ENCODE results near the gene OAF. TPM values are rescaled to one million over a fixed set of nuclear protein-coding genes. Genes with fewer than 3 reads are reported as not detected.
"Not testable (repeated sequence)": the region's sequence is repeated elsewhere in the genome, so short reads cannot be mapped to it uniquely, and the experiment has no call there.

OAF gene
- total RNA-seq, 2 donors from 2014 or later = 0.57 to 2.3 TPM

DNA sequence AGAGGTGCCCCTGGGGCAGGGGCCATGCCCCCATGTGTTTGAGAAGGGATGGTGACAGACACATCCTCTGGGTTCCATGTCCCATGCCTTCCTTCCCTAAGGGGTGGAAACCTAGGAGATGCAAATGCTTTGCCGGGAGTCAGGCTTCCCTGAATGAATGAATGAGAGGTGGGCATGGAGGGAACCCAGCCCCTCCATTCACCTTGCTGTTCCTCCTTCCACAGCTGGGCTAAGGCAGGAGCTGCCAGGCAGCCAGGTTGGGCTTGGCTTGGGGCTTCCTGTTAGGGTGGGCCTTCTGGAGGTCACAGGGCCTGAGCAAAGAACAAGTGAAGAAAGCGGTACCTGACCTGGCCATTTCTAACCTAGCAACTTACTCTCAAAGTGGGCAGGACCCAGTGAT, 30.0 kb downstream of the OAF start:
- Mint-ChIP-seq H3K27ac (no peak overlapping the region), H3K36me3 (no peaks in the 10 kb centered on the region), H3K9me3 (no peaks in the 10 kb centered on the region)
- ATAC-seq = no peak
- no peak for DNase-seq (ENCODE audit: low spot score in 2 of 2)

DNA sequence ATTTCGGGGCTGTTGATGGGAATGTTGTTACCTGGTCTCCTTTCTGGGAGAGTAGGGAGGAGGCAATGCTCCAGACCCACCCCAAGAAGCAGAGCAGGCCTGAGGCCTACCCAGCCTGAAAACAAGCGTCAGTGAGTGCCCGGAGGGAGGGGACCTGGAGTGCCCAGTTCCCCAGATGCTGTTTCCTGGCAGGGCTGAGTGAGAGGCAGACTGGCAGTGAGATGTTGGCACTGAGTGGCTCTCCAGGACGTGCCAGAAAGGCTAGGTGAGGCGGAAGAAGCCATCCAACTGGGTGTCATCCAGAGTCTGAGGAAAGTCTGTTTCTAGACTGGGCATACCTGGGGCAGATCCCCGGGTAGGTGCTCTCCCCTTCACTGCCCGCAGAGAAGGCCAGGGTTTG, 30.4 kb downstream of the OAF start:
- Mint-ChIP-seq H3K27ac (no peak overlapping the region), H3K36me3 (no peaks in the 10 kb centered on the region), H3K9me3 (no peaks in the 10 kb centered on the region)
- DNase-seq (ENCODE audit: low spot score in 2 of 2) (no peak), ATAC-seq (no peak)

DNA sequence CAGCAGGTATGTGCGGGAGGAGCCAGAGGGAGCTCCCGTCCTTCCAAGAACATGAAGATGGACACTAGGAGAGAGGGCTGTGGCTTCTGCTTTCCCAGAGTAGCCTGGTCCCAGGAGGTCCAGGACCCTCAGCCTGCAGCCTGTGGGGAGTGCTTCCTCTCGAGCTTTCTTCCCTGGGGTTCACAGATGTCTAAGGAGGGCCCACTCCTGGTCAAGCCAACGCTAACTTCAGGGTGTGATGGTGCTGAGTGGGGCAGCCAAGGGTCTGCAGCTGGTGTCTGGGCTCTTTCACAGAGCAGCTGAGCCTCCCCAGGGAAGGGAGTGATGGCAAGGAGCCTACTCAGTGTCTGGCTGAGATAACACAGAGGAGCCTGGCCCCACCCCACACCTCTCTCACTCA, 32.4 kb downstream of the OAF start:
- Mint-ChIP-seq H3K27ac (no peak overlapping the region), H3K36me3 (peaks cover 0 to 5% of the 10 kb centered on the region in 2 donors), H3K9me3 (no peaks in the 10 kb centered on the region)
- ATAC-seq (no peak), DNase-seq (ENCODE audit: low spot score in 2 of 2) (no peak)

DNA sequence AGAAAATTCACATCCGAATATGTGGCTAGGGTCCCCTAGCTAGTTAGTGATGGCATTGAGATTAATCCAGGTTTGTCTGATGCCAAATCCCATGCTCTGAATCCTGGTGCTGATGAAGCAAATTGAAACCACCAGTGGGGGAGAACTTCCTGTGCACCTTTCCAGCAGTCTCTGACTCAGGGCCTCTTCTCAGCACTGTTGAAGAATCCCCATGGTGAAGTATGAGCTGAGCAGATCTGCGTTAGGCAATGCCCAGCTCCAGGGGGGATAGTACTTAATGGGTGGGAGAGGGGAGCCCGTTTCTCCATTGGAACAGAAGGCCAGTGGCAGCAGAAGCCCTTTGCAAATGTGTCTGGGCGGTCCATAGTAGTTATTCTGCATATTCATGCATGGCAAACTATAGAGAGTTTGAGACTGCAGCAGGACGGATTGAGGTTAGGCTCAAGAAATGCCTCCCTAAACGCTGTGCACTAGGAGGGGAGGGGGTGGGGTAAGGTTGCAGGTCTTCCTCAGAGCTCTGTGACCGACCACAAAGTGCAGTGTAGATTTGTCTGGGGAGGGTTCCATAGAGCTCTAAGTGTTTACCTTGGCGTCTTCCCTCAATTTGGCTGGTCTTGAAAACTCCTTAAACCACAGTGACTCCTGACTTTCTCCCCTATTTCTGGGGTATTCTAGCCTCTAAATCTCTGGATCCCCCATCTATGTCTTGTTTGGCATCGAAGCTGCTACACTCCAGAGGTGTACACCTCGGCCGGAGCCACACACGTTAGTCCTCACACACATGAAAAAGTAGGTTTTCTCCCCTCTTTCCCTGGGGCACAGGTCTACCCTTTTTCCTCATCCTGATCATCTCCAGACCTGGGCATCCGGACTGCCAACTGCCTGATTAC, 33.9 kb downstream of the OAF start:
- peaks cover 0 to 5% of the 10 kb centered on the region in 2 donors for H3K36me3 Mint-ChIP-seq
- ATAC-seq = peak in 1 of 2 donors; percentile 43
- no peaks in the 10 kb centered on the region for H3K9me3 Mint-ChIP-seq
- no peak for DNase-seq (ENCODE audit: low spot score in 2 of 2)
- H3K27ac Mint-ChIP-seq = no peak overlapping the region

DNA sequence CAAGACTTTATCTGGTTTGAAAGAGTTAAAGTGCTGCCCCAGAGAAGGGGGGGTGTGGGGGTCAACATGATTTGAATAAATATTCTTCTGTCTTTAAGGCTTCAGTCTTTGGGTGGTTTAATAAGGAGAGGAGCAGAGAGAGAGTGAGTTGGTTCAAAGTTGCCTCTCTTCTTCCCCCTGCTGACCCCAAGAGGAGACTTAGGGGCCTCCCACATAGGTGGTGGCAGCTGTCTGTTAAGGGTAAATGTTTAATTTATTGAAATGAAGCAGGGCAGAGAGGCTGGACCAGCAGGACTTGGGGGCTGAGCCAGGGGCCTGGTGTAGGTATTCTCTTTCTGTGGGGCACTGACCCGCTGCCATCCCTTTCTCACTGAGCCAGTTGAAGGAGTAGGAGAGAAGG, 34.6 kb downstream of the OAF start:
- Mint-ChIP-seq H3K36me3 (peaks cover 0 to 5% of the 10 kb centered on the region in 2 donors), H3K9me3 (no peaks in the 10 kb centered on the region), H3K27ac (no peak overlapping the region)
- DNase-seq (ENCODE audit: low spot score in 2 of 2) = no peak
- no peak for ATAC-seq

DNA sequence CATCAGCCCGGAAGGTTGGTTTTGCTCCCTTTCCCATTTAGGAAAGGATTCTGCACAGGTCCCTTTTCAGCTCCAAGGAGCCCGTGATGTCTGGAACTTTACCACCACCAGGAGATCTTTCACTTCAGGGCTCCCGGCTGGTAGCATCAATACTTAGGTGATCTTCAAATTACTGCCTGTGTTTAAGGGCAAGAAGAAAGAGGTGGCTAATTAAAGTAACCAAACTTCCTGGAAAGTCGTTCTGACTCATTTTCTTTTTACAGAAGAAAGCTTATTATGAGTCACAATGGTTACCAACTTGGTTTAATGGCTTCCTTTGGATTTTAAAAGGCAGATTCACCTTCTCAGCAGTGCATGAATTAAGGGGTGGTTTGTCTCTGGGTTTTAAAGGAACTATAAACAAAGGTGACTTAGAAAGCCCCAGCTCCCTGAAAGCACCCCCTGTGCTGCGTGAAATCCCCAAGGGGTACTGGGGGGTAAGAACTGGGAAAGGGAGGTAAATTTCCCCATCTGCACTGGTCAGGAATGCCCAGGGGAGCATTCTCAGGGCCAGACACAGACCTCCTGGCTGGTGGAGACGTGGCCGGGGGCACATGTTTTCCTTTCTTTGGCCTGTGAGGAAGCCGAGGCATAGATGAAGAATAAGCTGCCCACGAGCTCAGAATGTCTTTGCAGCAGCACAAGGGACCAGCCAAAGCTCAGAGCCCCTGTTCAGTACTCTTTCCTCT, 37.9 kb downstream of the OAF start:
- DNase-seq (ENCODE audit: low spot score in 2 of 2) (no peak), ATAC-seq (peak; percentile 90 to 91)
- no peaks in the 10 kb centered on the region for H3K9me3 Mint-ChIP-seq
- peak overlapping the region in 1 of 2 donors; percentile 53 for H3K27ac Mint-ChIP-seq
- H3K36me3 Mint-ChIP-seq = peaks cover 0 to 5% of the 10 kb centered on the region in 2 donors

DNA sequence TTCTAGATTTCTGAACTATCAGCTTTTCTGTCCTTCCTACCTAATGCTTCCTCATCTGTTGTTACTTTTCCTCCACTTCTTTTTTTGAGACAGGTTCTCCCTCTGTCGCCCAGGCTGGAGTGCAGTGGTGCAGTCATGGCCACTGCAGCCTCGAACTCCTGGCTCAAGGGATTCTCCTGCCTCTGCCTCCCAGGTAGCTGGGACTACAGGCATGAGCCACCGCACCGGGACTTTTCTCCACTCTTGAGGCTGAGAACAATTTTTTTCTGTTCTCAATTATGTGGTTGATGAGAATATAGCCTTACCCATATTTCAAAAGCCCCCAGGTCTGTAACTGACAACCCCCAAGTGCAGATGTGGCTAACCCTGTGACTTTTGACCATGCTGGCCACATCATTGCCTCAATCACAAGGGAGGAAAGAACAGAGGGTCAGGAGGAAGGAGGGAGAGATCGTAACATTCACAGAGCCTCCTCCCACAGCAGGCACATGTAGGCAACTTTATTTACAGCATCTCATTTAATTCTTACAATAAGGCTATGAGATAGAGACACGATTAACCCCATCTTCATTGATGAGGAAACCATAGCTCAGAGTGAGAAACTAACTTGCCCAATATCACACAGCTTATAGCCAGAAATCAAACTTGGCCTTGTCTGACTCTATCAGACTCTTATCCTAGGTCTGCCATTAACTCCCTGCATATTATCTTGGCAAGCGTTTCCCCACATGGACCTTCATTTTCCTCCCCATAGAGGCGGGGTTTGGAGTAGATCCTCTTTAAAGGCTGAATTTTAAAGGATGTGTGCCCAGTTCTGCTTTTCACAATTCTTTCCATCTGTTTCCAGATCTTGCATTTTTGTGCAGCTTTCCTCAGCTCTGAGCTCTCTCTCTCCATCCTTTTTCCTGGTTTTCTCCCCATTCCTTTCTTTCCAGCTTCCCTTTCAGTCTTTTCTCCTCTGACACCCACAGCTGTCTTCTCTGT, 38.7 kb downstream of the OAF start:
- no peak for DNase-seq (ENCODE audit: low spot score in 2 of 2)
- Mint-ChIP-seq H3K36me3 (peaks cover 0 to 5% of the 10 kb centered on the region in 2 donors), H3K9me3 (no peaks in the 10 kb centered on the region), H3K27ac (peak overlapping the region in 1 of 2 donors; percentile 53)
- ATAC-seq = peak; percentile 3 to 30

DNA sequence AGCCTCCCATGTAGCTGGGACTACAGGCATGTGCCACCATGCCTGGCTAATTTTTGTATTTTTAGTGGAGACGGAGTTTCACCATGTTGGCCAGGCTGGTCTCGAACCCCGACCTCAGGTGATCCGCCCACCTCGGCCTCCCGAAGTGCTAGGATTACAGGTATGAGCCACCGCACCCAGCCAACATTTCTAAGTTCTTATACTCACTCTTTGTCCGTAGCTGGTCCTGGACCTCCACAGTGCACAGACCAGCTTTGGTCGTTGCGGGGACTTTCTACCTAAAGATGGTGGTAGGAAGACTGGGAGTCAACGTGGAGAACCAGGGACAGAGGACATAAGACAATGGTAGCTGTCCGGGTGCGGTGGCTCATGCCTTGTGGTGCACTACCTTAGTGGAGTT, 42.5 kb downstream of the OAF start:
- ATAC-seq; H3K36me3 Mint-ChIP-seq; H3K9me3 Mint-ChIP-seq; H3K27ac Mint-ChIP-seq; DNase-seq (ENCODE audit: low spot score in 2 of 2): not testable (repeated sequence)

DNA sequence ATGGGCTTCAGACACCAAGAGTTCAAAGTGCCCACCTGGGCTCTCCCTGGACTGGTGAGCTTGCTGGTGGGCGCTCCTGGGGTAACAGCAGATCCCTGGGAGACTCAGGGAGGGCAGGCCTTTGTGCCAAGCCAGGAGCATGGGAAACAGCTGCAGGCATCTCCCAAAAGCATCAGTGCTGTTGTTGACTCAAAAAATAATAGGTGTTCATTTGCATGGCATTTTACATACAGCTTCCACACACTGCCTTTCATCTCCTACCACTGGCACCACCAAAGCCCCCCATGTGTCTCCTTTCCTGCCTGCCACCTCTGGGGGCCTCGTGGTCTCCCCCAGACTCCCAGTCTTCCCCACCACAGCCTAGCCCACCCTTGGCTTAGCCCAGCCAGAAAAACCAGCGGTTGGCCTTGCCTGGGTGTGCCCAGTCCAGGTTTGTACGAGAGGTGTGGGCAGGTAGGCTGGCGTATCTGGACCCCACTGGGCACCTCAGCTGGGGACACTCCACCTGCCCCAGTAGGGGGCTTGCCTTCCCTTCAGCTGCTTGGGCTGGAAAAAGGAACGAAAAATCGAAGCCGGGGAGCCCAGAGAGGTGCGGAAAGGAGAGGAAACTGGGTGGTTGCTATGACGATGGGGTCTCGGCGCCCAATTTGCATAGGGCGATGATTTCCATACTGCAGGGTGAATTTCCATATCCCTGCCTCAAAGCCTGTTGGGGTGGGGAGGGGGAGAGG, 44.1 kb downstream of the OAF start:
- DNase-seq (ENCODE audit: low spot score in 2 of 2) = no peak
- Mint-ChIP-seq H3K27ac (no peak overlapping the region), H3K9me3 (no peaks in the 10 kb centered on the region), H3K36me3 (no peaks in the 10 kb centered on the region)
- peak in 1 of 2 donors; percentile 20 for ATAC-seq

DNA sequence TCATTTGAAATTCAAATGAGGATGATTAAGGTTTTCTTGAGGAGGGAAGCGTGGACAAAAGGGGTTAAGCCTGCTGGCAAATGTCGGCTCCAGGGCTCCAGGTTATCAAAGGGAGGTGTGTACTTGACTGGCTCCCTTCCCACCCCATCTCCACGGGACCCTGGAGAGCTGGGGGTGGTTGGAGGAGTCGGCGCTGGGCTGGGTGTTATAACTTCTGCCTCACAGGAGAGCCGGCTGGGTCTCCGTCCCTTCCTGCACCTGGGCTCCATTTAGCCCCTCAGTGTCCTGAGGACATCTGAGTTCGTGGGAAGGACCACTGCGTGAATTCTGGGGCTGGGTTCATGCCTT, 44.7 kb downstream of the OAF start:
- H3K27ac Mint-ChIP-seq = no peak overlapping the region
- no peaks in the 10 kb centered on the region for H3K9me3 Mint-ChIP-seq
- ATAC-seq = no peak
- DNase-seq (ENCODE audit: low spot score in 2 of 2) = no peak
- no peaks in the 10 kb centered on the region for H3K36me3 Mint-ChIP-seq

DNA sequence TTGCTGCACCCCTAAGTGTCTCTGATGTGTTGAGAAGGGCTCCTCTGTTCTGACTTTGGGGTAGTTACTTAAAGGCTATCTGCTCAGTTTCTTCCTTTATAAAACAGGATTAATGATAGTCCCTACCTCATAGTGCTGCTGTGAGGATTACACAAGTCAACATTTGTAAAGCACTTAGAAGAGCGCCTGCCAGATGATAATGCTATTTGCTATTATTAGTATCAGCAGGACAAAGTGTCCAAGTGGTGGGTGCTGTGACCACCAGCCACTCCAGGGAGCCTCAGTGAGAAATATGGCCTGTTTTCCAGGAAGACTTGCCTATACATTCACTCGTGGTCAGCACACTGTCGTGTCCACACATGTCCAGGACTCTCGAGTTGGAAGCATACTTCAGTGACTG, 45.3 kb downstream of the OAF start:
- ATAC-seq (no peak), DNase-seq (ENCODE audit: low spot score in 2 of 2) (no peak)
- H3K9me3 Mint-ChIP-seq = no peaks in the 10 kb centered on the region
- H3K36me3 Mint-ChIP-seq = no peaks in the 10 kb centered on the region
- no peak overlapping the region for H3K27ac Mint-ChIP-seq

DNA sequence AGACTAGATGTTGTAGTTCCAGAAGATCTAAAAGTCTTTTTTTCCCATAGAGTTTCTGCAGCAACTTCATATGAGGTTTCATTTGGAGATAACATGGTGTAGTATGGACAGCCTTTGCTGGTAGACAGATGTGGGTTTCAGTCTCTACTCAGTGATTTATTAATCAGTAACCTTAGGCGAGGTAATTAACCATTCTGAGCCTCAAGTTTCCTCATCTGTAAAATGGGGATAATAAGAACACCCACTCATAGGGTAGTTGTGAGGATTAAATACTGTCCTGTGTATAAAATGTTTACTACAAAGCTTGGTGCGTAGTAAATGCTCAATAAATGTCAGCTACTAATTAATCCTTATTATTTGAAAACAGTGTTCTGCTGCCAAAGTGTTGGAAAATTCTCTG, 45.9 kb downstream of the OAF start:
- ATAC-seq (no peak), DNase-seq (ENCODE audit: low spot score in 2 of 2) (no peak)
- H3K27ac Mint-ChIP-seq = no peak overlapping the region
- no peaks in the 10 kb centered on the region for H3K9me3 Mint-ChIP-seq
- no peaks in the 10 kb centered on the region for H3K36me3 Mint-ChIP-seq

DNA sequence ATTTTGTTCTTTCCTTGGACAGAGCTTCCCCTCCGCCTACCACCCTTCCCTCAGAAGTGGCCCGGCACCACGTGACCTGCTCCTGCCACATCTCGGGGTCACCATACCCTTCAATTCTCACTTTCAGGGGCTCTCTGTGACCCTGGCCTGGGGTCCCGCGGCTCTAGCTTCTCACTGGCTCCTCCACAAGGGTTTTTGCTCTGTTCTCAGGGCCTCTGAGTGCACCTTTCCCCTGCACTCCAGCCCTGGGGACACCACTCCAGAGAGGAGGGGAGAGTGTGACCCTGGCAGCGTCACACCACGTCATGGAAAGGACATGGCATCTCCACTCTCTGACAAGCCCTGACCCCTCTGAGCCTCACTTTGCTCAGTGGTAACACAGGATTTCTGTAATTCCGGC, 46.5 kb downstream of the OAF start:
- no peak for ATAC-seq

DNA sequence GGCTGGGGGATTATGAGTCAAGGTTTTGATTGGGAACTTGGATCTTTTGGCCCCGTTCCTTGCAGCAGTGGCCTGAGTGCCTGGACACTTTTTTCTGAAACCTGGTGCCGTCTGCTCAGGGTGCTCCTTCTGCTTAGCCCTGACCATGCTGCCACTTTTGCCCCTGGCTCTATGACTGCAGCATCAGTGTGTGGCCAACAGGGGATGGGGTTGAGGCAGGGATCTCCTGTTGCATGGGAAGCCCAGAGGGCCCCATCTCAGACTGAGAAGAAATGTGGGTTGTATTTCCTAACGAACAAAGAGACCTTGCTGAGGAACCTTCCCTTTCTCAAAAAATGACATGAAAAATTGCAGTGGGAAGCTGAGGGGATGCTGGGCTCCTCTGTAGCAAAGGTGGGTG, 47.8 kb downstream of the OAF start:
- DNase-seq (ENCODE audit: low spot score in 2 of 2) = no peak
- Mint-ChIP-seq H3K9me3 (no peaks in the 10 kb centered on the region), H3K27ac (no peak overlapping the region), H3K36me3 (no peaks in the 10 kb centered on the region)
- ATAC-seq = no peak

More for the DNA sequence above, 46.5 kb downstream of the OAF start:
- Mint-ChIP-seq H3K36me3 (no peaks in the 10 kb centered on the region), H3K27ac (no peak overlapping the region), H3K9me3 (no peaks in the 10 kb centered on the region)
- no peak for DNase-seq (ENCODE audit: low spot score in 2 of 2)

DNA sequence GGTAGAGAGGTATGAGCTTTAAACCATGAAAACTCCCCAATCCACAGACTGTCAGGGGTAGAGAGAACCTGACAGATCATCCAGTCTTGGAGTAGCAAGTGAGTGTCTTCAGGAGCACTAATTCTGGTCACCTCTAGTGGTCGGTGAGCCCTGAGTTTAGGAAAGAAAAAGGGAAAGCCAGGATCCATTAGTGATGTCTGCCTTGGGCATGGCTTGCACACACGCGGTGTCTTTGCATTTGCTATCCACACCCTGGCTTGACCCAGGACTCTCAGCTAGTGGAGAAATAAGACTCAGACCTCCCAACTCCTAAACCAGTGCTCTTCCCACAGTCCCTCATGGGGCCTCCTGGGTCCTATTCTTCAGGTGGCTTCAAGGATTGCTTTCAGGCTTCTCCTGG, 48.4 kb downstream of the OAF start:
- Mint-ChIP-seq H3K27ac (no peak overlapping the region), H3K36me3 (no peaks in the 10 kb centered on the region), H3K9me3 (no peaks in the 10 kb centered on the region)
- ATAC-seq (no peak), DNase-seq (ENCODE audit: low spot score in 2 of 2) (no peak)

DNA sequence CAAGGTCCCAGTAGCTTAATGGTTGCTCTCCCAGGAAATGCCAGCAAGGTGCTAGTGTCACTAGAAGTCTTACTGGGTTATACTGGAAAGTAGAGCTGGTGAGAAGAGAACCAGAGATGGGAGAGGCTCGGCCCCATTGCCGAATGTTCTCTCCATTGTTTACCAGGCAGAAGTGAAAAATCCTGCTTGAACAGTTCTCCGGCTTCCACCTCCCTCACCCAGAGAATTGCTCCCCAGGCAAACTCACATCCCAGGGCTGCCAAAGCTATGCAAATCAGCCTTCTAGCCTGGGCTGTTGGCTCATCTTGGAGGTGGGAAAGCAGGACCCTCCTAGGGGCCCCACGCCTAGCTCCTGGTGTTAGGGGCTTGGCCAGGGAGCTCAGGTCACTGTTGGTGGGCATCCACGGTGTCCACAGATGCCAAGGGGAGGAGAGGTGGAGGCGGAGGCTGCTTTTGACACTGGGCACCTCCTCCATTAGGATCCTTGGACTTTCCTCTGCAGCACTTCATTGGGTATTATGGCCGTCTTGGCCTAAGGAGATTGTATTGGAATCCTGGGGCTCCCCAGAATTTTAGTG, 49.2 kb downstream of the OAF start:
- DNase-seq (ENCODE audit: low spot score in 2 of 2) (no peak), ATAC-seq (no peak)
- no peak overlapping the region for H3K27ac Mint-ChIP-seq
- no peaks in the 10 kb centered on the region for H3K36me3 Mint-ChIP-seq
- H3K9me3 Mint-ChIP-seq = no peaks in the 10 kb centered on the region

Data from activated naive CD4-positive, alpha-beta T cell treated with anti-CD3 and anti-CD28 coated beads, Interleukin-2, amount 50 U/mL, for 72 hours (primary cell).